Measurements from ENCODE around the gene APOBEC3C.
"Not testable (repeated sequence)": the region's sequence is repeated elsewhere in the genome, so short reads cannot be mapped to it uniquely, and the experiment has no call there.

DNA sequence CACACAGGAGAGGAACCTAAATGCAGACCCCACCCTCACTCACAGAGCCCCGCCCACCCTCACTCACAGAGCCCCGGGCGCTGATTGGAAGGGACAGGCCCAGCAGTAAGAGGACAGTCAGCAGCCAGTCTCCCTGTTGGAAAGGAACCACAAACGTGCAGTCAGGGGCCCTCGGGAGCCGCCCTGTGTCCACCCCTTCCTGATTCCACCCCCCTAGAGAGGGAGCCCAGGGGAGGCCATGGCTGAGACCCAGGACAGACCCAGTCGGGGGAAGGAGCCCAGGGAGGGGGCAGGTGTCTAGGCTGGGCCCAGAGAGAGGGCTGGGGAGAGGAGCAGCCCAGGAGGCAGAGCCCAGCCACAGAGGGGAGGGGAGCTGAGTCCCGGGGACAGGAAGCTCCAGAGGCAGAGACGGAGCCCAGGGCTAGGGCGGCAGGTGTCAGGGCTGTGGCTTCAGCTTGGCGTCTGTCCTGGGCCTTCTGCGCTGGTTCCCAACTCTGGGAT is 21.1 kb upstream of the APOBEC3C start:
- TF ChIP-seq, protein P1, sequence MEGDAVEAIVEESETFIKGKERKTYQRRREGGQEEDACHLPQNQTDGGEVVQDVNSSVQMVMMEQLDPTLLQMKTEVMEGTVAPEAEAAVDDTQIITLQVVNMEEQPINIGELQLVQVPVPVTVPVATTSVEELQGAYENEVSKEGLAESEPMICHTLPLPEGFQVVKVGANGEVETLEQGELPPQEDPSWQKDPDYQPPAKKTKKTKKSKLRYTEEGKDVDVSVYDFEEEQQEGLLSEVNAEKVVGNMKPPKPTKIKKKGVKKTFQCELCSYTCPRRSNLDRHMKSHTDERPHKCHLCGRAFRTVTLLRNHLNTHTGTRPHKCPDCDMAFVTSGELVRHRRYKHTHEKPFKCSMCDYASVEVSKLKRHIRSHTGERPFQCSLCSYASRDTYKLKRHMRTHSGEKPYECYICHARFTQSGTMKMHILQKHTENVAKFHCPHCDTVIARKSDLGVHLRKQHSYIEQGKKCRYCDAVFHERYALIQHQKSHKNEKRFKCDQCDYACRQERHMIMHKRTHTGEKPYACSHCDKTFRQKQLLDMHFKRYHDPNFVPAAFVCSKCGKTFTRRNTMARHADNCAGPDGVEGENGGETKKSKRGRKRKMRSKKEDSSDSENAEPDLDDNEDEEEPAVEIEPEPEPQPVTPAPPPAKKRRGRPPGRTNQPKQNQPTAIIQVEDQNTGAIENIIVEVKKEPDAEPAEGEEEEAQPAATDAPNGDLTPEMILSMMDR (IDR thresholded peaks at IDR 0.05) = not testable (repeated sequence)
- TF ChIP-seq SIN3A (IDR thresholded peaks at IDR 0.05; ENCODE audit: borderline replicate concordance, low read depth, low read length); EZH2phosphoT487 (IDR thresholded peaks at IDR 0.05; ENCODE audit: borderline replicate concordance, low read depth); IRF3 (IDR thresholded peaks at IDR 0.05; ENCODE audit: low read depth, low read length); RCOR1 (IDR thresholded peaks at IDR 0.05; ENCODE audit: low read length); NFIC (IDR thresholded peaks at IDR 0.05; ENCODE audit: borderline replicate concordance); RXRA (IDR thresholded peaks at IDR 0.05; ENCODE audit: borderline replicate concordance, low read depth); FOXM1 (IDR thresholded peaks at IDR 0.05; ENCODE audit: low read depth); POLR2AphosphoS5 (IDR thresholded peaks at IDR 0.05; ENCODE audit: low read depth, low read length); MAX (IDR thresholded peaks at IDR 0.05; ENCODE audit: low read depth); MXI1 (IDR thresholded peaks at IDR 0.05; ENCODE audit: low read depth, low read length); EP300 (IDR thresholded peaks at IDR 0.05; ENCODE audit: borderline replicate concordance in 1 of 2, low read depth in 1 of 2, low read length in 1 of 2): not testable (repeated sequence)
- TF ChIP-seq, protein P2, sequence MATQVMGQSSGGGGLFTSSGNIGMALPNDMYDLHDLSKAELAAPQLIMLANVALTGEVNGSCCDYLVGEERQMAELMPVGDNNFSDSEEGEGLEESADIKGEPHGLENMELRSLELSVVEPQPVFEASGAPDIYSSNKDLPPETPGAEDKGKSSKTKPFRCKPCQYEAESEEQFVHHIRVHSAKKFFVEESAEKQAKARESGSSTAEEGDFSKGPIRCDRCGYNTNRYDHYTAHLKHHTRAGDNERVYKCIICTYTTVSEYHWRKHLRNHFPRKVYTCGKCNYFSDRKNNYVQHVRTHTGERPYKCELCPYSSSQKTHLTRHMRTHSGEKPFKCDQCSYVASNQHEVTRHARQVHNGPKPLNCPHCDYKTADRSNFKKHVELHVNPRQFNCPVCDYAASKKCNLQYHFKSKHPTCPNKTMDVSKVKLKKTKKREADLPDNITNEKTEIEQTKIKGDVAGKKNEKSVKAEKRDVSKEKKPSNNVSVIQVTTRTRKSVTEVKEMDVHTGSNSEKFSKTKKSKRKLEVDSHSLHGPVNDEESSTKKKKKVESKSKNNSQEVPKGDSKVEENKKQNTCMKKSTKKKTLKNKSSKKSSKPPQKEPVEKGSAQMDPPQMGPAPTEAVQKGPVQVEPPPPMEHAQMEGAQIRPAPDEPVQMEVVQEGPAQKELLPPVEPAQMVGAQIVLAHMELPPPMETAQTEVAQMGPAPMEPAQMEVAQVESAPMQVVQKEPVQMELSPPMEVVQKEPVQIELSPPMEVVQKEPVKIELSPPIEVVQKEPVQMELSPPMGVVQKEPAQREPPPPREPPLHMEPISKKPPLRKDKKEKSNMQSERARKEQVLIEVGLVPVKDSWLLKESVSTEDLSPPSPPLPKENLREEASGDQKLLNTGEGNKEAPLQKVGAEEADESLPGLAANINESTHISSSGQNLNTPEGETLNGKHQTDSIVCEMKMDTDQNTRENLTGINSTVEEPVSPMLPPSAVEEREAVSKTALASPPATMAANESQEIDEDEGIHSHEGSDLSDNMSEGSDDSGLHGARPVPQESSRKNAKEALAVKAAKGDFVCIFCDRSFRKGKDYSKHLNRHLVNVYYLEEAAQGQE (IDR thresholded peaks at IDR 0.05; ENCODE audit: low read depth, low read length) = not testable (repeated sequence)
